Mammary epithelial cell (primary cell): ENCODE measurements around the gene RFC4.
A peak's percentile ranks its signal among the peaks of the same experiment; 100 is the strongest.

Experiments used
- EZH2 ChIP-seq: IDR thresholded peaks from 2 replicates; pipeline ENCODE4 v1.6.1; 2012; ENCODE audit warnings: low read length, inconsistent platforms, borderline replicate concordance
- TF ChIP-seq, protein P1 (sequence below), 2 donors: IDR thresholded peaks in 1 of 2; conservative IDR thresholded peaks in 1 of 2; 2 replicates each; pipeline ENCODE4 v1.5.1; 2011 to 2012; ENCODE audit warnings: inconsistent platforms in 2 of 2, low read length in 2 of 2, mild to moderate bottlenecking in 2 of 2, control low read depth in 1 of 2, low read depth in 1 of 2; ENCODE audit not compliant: insufficient read depth in 1 of 2; ENCODE audit errors: extremely low read depth in 1 of 2

- TF ChIP-seq, protein P1, sequence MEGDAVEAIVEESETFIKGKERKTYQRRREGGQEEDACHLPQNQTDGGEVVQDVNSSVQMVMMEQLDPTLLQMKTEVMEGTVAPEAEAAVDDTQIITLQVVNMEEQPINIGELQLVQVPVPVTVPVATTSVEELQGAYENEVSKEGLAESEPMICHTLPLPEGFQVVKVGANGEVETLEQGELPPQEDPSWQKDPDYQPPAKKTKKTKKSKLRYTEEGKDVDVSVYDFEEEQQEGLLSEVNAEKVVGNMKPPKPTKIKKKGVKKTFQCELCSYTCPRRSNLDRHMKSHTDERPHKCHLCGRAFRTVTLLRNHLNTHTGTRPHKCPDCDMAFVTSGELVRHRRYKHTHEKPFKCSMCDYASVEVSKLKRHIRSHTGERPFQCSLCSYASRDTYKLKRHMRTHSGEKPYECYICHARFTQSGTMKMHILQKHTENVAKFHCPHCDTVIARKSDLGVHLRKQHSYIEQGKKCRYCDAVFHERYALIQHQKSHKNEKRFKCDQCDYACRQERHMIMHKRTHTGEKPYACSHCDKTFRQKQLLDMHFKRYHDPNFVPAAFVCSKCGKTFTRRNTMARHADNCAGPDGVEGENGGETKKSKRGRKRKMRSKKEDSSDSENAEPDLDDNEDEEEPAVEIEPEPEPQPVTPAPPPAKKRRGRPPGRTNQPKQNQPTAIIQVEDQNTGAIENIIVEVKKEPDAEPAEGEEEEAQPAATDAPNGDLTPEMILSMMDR (conservative IDR thresholded peaks at IDR 0.05 in 1 of 2, IDR thresholded peaks at IDR 0.05 in 1 of 2; ENCODE audit: extremely low read depth in 1 of 2, insufficient read depth in 1 of 2, low read depth in 1 of 2, low read length in 2 of 2): peak; percentile 50 to 54
- TF ChIP-seq EZH2: no peak
Observed at GRCh38 chr3:186849374-186849975, 43.2 kb upstream of the RFC4 start.
